ENCODE measurements around the gene LHX4.

The LHX4 gene

DNA sequence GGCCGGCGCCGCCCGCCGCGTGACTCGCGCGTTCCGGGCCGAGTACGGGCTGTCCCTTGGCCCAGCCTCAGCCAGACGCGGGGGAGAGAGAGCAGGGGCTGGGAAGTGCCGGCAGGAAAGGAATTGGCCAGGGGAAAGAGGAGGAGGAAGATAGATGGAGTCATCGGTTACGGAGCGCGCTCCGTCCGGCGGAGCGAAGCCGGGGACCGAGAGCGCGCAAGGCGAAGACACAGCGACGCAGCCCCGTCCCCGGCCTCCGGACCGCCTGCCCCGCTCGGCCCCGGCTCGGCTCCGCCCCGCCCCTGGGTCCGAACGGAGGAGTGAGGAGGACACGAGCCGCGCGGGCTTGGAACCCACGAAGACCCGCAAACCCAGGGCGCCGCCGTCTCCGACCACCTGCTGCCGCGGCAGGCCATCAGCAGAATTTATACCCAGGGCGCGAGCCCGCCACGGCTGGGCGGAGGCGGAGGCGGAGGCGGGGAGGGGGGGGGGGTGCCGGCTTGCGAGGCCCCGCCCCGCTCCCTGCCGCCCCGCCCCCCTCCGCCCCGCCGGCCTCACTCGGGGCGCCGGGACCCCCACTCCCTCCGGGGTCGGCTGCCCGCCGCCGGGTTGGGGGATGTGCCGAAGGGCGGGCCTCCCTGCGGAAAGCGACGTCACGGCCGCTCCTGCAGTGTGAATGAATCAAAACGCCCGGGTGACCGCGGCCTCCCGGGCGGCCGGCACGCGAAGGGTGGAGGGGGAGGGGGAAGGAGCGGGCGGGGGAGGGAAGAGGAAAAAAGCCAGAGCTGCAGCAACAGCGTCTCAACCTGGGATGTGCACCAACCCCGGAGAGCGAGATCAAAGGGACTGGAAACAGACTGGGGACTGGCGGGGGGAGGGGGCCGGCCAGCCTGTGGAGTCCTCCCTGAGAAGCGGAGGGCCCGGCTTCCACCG lies at the start of gene LHX4:
TSS of gene LHX4 (plus strand) at position 782 of the 933 bp plus-strand sequence. CDS start 266 bp downstream, outside the sequence.
- no peak for DNase-seq (ENCODE audit: low read depth in 1 of 2, low spot score in 1 of 2)

DNA sequence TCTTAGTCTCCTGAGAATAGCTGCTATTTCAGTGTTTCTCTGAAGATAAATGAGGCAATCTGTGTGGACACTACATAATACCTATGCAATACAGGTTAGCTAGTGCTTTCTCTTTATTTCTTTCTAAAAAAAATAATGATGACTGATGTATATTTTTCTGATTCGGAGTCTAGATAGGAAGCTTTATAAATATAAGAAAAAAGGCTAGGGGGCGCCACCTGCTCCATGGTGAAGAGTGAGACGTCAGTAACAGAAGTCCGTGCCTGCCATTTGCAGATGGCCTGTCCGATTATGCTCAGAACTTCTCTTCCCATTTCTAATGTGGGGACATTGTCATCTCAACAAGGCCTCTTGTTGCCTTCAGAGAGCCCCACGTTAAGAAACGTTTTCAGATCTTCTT lies 49.0 kb upstream of the LHX4 start:
- DNase-seq (ENCODE audit: low read depth in 1 of 2, low spot score in 1 of 2), result no peak

DNA sequence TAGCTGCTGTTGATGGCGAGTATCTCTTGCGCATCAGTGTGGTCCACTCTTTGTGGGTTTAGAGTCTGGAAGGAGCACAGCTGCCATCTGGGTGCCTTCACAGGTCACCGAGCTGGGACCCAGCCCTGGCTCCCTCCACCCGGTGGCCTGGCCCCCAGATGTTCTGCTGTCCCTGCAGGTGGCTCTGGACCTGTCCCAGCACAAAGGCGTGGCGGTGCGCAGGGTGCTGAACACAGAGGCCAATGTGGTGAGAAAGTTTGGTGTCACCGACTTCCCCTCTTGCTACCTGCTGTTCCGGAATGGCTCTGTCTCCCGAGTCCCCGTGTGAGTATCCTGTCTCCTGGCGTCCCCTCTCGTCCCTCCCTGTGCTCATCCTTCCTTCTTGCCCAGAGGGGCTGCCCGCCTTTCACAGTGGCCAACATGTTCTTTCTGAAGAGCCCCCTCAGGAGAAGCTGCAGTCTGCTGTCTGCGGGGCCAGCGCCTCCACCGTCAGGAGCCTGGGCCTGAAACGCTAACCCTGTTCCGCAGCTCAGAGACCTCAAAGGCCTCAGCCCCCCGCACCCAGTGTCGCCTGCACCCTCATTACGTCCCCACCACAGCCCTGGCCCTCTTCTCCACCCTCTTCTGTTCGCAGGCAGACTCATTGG lies 47.9 kb upstream of the LHX4 start:
- DNase-seq (ENCODE audit: low read depth in 1 of 2, low spot score in 1 of 2), result no peak

DNA sequence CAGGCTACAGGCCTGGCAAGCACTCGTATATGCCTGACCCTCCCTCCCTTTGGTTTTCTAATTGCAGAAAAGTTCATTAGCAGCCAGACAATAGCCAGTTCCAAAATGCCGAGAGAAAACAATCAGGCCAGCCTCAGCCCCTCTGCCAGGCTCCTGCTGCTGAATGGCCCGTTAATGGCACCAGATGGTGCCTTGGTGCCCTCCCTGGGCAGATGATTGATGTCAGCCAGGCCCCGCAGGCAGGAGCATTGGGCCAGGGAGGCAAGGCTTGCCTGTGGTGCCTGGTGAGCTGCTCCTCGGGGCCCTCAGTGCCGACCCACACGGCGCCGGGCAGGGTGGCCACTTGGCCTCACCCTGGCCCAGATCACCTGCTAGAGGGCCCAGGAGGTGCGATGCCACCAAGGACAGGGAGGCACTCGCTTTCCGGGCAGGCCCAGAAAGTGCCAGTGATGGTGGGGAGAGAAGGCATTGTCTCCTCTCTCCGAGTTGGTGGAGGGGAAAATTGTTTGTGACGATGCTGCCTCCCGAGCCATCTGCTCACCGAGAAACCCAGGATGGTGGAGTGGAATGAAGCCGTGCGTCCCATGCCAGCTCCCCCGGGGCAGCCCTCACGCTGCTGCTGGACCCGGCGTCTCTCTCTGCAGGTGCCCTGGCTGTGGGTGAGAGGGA lies 47.3 kb upstream of the LHX4 start:
- no peak for DNase-seq (ENCODE audit: low read depth in 1 of 2, low spot score in 1 of 2)

DNA sequence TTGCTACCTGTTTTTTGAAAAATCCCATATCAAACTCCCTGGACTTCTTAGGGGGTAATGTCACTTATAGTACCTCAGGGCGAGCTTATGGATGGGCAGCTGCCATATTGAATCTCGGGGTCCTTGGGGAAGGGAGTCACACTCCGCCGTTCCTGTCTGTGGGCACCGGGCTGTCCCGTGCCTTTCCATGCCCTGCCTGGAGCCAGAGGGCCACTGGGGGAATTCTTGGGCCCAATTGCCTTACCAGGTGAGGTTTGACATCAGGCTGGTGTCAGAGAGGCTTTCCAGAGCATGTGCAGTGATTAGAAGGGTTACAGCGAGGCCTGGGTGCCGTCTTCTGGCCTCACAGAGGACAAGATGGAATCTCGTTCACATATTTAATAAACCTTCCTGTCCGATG lies 46.6 kb upstream of the LHX4 start:
- DNase-seq (ENCODE audit: low read depth in 1 of 2, low spot score in 1 of 2), result no peak

DNA sequence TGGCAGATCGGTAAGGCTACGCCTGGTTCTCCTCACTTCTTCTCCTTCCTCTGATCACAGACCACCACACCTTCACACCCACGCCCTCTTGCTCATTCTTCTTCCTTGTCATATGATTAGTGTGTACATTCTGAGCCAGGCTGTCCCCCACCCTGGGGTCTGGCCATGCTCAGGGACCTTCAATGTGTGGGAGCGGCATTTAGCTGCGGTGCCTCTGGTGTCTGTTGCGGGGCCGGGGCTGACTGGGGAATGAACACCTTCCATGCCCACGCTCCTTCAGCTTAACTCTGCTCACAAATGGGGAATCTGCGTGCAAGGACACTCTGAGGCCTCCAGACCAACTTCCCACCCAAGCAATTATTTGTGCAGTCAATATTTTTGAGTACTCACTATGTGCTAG lies 46.0 kb upstream of the LHX4 start:
- no peak for DNase-seq (ENCODE audit: low read depth in 1 of 2, low spot score in 1 of 2)

DNA sequence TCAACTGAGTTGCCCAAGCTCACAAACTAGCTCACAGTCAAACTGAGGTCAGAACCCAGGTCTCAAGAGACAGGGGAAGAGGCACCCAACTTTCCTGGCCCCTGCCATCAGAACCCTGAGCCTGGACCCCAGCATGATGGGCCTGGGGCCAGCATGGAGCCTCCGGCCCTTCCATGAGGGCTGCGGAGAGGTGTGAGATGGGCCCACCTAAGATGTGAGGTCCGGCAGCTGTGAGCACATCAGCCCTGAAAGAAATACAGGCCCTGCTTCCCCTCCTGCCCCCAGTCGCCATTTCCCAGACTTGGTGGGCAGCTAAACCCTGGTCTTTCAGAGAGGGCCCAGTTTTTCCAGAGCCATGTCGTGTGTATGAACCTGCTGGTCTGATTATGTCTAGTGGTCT lies 44.8 kb upstream of the LHX4 start:
- DNase-seq (ENCODE audit: low read depth in 1 of 2, low spot score in 1 of 2), result no peak

DNA sequence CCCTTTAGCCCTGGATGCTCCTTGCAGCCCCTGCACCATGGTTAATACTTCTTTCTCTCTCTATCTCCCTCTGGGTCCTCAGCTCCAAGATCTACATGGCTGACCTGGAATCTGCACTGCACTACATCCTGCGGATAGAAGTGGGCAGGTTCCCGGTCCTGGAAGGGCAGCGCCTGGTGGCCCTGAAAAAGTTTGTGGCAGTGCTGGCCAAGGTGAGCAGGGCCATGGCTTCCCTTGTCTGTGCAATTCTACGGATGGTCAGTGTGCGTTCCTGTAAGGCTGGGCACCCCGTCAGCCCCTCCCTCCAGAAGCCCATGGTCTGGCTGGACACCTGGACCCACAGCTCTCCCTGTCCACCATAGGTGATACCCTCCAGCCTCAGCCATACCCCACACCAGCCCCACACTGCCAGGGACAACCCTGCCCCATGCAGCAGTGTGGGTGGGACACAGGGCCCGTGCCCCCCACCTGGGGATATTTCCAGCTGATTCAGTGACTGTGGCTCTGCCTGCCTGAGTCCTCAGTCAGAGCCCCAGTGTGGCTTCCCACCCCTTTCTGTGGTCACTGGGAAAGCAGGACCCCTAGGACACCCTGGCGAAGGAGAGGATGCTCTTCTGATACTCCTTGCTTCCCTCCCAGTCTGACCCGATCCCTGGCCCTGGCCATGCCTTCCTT lies 44.0 kb upstream of the LHX4 start:
- DNase-seq (ENCODE audit: low read depth in 1 of 2, low spot score in 1 of 2), result no peak

DNA sequence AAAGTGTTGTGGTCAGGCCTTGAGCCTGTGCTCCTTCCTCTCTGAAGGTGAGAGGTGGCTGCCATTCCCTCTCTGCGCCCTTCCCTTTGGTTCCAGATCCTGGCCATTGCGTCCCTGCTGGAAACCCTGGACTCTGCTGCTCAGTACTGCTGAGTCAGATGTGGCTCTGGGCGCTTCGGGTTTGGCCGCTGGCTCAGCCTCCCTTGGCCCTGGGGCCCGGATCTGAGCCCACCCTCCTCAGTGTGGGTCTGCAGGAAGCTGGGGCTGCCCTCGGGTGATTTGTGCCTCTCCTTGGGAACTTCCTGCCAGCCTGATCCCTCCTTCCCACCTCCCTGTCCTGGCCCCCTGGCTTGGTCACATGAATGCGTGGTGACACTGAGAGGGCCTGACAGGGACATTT lies 43.2 kb upstream of the LHX4 start:
- no peak for DNase-seq (ENCODE audit: low read depth in 1 of 2, low spot score in 1 of 2)

DNA sequence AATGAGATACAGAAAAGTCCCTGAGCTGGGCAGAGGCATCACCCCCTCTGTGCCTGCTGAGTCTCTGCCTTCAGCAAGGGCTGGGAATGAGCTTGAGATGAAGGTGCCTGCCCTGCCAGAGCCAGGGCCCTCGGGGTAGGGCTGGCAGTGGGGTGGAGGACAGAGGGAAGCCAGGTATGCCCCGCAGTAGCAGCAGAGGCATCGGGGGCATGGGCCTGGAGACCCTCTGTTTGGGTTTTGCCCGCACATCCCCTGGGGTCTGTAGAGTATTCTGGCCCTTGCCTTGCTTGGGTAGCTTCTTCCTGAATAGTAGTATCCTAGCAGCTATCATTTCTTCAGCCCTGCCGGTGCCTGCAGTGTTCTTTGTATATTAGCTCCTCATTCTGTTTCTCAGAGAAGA lies 42.4 kb upstream of the LHX4 start:
- no peak for DNase-seq (ENCODE audit: low read depth in 1 of 2, low spot score in 1 of 2)

DNA sequence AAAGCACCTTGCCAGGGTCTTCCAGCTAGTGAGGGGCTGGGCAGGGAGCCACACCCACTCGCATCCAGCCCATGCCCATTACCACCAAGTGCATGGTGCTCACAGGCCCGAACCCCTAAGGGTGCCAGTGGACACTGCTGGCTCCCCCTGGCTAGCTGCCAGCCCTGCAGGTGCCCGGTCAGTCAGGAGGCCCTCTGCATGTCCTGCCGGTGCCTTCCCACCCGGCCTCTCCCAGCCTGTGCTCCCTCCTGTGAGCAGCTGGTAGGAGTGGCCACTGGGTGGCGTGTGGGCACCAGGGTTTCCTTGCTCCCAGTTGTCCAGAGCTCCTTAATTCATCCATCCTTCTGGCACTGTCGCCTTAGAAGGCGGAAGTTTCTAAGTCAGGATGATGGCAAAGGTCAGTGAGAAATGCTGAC lies 42.0 kb upstream of the LHX4 start:
- no peak for DNase-seq (ENCODE audit: low read depth in 1 of 2, low spot score in 1 of 2)

DNA sequence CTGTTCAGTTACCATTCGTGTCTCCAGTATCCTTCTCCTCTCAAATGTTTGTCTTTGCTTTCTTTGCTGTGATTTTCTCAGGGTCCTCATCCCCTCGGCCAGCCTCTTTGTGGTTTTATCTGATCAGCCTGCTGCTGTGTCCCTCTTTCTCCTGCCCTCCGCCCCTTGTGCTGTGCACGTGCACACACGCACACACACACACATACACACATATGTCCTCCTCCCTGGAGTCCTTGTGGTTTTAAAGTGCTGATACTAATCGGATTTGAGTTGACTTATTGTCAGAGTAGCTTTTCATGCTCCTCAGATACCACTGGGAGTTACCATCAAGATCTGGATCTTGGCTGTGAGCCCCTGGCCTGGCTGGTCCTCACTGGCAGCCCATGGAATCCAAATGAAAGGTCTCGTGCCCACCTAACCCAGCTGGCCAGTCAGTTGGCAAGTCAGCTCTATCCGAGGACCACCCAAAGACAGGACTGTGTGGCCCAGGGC lies 41.3 kb upstream of the LHX4 start:
- no peak for DNase-seq (ENCODE audit: low read depth in 1 of 2, low spot score in 1 of 2)

DNA sequence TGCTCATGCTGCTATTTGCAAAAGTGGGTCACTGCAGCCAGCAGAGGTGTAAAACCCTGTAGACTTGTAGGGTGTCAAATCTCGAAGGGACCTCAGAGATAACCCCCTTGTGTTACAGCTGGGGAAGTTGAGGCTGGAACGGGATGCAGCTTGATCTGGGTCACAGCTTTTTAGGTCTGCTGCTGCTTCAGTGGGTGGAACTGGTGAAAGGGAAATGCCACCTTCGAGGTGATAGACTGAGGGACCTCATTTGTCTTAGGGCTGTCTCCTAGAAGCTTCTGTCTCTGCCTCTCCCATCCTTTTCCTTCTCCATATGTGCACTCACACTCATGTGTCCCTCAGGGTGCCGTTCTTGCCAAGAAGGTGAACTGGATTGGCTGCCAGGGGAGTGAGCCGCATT lies 40.0 kb upstream of the LHX4 start:
- no peak for DNase-seq (ENCODE audit: low read depth in 1 of 2, low spot score in 1 of 2)

DNA sequence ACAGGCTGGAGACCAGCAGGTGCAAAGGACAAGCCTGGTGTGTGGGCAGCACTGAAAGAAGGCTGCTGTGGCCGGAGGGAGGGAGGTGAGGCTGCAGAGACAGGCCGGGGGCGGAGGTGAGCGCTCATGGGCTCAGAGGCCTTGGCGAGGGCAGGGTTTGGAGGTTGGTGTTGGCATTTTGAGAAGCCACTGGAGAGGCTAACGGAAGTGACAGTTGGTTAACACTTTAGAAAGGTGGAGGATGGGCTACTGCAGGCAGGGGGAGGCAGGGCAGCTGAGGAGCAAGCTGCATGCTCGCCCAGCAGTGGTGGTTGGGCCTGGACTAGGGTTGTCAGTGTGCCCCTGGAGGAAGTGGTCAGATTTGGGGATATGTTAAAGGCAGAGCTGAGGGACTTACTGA lies 37.9 kb upstream of the LHX4 start:
- DNase-seq (ENCODE audit: low read depth in 1 of 2, low spot score in 1 of 2), result no peak

DNA sequence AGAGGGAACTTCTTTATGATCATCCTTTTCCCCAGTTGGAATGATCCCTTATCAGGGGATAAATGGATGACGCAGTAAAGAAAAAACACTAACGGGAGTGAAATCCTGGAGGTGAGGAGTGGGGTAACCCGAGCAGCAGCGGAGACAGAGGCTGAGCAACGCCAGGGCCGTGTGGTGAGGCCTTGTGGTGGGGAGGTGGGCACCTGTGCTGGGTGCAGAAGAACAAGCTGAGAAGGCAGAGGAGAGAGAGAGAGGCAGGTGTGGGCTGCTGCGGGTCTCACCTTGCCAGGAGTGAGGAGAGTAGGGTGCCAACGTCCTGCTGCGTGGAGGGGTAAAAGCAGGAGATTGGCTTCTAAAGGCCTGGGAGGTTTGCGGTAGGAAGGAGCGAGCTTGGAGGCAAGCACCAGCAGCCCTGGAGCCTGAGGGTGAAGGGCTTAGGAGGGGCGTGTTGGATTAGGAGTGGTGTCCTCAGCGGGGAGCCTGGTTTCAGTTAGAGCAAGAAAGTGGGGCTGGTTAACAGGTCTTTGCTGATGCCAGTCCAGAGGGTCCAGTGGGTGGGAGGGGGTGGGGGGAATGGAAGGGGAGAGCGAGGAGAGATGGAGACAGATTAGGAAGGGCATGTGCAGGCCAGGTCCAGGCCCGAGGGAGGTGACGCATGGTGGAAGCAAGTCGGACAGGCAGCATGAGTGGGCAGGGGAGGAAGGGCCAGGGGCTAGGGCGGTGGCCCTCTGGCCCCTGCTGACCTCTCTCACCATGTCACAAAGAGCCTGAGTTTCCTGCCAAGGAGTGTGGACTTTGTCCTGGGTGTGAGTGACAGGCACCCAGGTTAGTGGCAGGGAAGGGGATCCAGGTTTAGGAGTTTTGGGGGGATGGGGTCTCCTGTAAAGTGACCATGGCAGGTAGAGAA lies 36.7 kb upstream of the LHX4 start:
- no peak for DNase-seq (ENCODE audit: low read depth in 1 of 2, low spot score in 1 of 2)

DNA sequence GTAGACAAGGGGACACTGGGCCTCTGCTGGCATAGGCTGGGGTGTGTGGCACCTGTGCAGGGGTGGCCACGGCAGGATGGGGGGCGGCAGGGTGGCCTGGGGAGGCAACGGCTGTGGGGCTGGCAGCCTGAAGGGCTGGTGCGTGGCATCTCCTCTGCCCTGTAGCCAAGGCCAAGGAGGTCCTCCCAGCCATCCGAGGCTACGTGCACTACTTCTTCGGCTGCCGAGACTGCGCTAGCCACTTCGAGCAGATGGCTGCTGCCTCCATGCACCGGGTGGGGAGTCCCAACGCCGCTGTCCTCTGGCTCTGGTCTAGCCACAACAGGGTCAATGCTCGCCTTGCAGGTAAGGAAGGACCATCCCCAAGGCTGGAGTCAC lies 36.0 kb upstream of the LHX4 start:
- no peak for DNase-seq (ENCODE audit: low read depth in 1 of 2, low spot score in 1 of 2)

DNA sequence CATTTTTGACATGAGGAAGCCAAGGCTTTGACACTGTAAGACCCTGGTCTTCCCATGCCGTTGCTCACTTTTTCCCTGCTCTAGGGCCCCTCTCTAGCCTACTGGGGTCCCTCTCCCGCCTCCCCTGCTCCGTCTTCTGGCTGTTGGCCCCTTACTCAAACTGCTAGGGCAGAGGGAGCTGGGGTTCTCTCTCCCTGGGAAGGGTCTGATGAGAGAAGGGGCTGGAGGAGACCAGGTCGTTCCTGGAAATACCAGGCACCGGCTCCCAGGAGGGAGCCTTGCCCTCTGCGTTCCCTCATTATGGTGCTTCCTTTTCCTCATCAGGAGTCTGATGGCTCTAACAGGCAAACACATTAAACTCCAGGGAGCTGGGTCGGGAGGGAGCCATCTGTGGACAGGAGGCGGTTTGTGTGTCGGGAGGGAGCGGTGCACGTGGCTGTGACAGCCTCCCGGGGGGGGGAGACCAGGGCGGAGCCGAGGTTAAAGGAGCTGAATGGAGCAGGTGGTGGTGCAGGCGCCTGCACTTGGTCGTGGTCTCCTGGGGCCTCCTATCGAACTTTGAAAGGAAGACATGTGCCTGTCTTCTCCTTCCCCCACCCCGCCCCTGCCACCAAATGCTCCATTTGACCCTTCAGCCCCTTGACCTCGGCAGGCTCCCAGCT lies 35.4 kb upstream of the LHX4 start:
- no peak for DNase-seq (ENCODE audit: low read depth in 1 of 2, low spot score in 1 of 2)

DNA sequence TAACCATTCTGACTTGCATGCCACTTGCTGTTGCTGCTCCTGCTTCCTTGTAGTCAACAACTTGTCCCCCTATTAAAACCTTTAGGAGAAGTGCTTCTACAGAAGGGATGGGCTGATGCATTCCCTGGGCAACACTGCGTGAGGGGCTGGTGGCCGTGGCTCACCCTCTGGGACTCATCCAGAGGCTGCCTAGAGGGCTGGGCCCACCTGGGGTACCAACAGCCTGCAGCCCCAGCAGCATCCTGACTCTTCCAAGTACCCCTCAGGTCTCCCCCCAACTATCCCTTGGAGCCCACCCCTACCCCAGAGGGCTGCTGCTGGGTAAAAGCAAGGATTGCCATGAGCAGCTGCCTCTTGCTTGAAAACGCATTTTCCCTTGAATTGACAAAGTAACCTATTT lies 34.7 kb upstream of the LHX4 start:
- no peak for DNase-seq (ENCODE audit: low read depth in 1 of 2, low spot score in 1 of 2)

DNA sequence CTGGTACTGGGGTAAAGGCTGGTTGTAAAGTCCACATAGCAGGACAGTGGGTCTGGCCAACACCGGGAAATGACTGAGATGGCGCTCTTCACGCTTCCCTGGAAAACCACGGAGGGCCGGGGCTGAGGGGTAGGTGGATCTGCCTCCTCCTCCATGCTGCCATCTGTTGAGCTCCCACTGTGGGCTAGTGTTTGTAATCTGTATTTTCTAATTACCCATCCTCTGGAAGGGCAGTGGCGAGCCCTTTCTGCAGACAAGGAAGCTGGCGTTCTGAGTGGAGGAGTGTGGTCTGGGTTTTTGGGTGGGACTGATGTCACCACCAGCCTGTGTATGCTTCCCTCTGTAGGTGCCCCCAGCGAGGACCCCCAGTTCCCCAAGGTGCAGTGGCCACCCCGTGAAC lies 34.1 kb upstream of the LHX4 start:
- no peak for DNase-seq (ENCODE audit: low read depth in 1 of 2, low spot score in 1 of 2)
